GM12873 (cell line): Measurements from ENCODE around the gene DOCK8.

Experiments
- CTCF ChIP-seq: IDR thresholded peaks from 2 replicates; pipeline ENCODE4 v1.5.1; 2012; ENCODE audit warnings: low read depth, mild to moderate bottlenecking, moderate library complexity, low read length, control low read depth; ENCODE audit not compliant: insufficient read depth; ENCODE audit errors: missing control alignments

The DOCK8 gene

GRCh38 chr9:370086-370485, 155.4 kb downstream of the DOCK8 start:
- no peak for TF ChIP-seq CTCF

- TF ChIP-seq CTCF = no peak
Observed at GRCh38 chr9:371349-371748, 156.7 kb downstream of the DOCK8 start.

GRCh38 chr9:372128-372527, 157.5 kb downstream of the DOCK8 start:
- no peak for TF ChIP-seq CTCF

- TF ChIP-seq CTCF = no peak
Observed at GRCh38 chr9:373759-374206, 159.1 kb downstream of the DOCK8 start.

- TF ChIP-seq CTCF = no peak
Observed at GRCh38 chr9:374736-375135, 160.1 kb downstream of the DOCK8 start.

GRCh38 chr9:376115-376514, 161.4 kb downstream of the DOCK8 start:
- TF ChIP-seq CTCF = no peak

- TF ChIP-seq CTCF = no peak
Observed at GRCh38 chr9:378263-378662, 163.6 kb downstream of the DOCK8 start.
